SKM-1 (cell line): ENCODE measurements around the gene PARP8.
A peak's percentile ranks its signal among the peaks of the same experiment; 100 is the strongest.
"Not testable (repeated sequence)": the region's sequence is repeated elsewhere in the genome, so short reads cannot be mapped to it uniquely, and the experiment has no call there.

Experiments used
- DNase-seq: peaks from one replicate; lab custom pipeline; 2025; ENCODE audit not compliant: unreplicated experiment; lab: John Stamatoyannopoulos, UW

PARP8 gene, protein sequence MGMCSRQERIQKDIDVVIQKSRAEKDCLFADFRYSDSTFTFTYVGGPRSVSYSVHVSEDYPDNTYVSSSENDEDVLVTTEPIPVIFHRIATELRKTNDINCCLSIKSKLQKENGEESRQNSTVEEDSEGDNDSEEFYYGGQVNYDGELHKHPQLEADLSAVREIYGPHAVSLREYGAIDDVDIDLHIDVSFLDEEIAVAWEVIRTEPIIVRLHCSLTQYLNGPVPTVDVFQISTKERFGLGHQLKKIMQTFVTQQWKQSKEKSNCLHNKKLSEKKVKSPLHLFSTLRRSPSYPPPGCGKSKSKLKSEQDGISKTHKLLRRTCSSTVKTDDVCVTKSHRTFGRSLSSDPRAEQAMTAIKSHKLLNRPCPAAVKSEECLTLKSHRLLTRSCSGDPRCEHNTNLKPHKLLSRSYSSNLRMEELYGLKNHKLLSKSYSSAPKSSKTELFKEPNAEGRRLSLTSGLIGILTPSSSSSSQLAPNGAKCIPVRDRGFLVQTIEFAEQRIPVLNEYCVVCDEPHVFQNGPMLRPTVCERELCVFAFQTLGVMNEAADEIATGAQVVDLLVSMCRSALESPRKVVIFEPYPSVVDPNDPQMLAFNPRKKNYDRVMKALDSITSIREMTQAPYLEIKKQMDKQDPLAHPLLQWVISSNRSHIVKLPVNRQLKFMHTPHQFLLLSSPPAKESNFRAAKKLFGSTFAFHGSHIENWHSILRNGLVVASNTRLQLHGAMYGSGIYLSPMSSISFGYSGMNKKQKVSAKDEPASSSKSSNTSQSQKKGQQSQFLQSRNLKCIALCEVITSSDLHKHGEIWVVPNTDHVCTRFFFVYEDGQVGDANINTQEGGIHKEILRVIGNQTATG

DNA sequence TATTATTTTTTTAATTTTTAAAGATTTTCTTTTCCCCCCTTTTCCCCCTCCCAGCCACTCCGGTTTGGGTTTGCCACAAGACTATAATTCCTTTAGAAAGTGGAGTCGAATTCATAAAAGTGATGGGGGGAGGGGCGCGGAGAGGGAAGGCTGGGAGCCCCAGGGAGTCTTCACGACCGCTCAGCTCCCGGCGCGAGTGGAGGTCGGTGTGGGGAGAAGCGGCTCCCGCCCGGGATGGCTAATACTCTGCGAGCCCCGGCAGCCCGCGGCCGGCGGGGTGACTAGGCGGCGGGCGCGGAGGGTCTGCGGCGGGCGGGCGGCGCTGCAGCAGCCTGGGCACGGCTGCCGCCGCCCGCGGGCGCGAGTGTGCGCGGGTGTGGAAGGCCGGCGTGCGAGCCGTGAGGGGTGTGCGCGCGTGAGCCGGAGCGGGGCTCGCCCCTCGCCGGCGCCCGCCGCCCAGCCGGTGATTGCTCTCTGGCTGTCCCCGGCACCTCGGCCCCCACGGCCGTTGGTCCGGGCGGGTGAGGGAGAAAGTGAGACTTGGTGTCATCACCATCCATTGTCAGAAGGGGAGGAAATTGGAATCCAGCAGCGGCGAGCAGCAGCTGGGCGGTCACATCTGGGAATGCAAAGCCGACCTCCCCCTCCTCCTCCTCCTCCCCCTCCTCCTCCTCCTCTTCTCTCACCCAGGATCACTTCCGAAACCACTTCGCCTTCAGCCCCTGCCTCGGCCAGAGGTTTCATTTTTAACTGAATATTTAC, at the start of gene PARP8:
PARP8 (plus strand) TSS at position 377 of the 762 bp plus-strand sequence. CDS start 459 bp downstream, outside the sequence.
- peak; percentile 38 for DNase-seq

DNA sequence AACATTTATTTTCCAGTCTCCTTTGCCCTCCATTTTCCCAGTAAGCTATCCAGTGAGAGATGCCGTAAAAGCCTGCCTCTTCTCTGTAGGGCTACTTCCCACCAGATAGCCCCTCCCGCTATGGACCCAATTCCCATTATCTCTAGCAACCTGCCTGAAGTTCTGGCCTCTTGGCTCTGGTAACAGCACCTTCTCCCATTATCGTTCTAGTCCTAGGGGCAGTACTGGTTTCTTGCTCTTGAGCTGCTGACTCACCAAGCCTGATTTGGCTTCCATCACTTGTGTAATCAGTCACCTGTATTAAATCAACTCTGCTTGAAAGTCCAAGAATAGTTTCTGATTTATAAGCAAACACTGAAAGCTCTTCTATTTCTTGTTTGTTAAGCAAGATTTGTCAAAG, 42.8 kb upstream of the PARP8 start:
- DNase-seq, result no peak

- peak; percentile 70 for DNase-seq
Observed at GRCh38 chr5:50634866-50635265, 31.6 kb upstream of the PARP8 start.

DNA sequence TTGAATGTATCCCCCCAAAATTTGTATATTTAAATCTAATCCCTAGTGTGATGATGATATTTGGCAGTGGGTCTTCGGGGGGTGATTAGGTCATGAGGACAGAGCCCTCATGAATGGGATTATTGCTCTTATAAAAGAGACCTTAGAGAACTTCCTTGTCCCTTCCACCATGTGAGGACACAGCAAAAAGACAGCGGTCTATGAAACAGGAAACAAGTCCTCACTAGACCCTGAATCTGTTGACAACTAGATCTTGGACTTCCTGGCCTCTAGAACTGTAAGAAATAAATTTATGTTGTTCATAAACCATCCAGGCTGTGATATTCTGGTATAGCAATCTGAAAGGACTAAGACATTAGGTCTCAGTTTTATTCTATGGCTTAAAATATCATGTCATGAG, 28.9 kb upstream of the PARP8 start:
- DNase-seq, result not testable (repeated sequence)

GRCh38 chr5:50646591-50646990, 19.8 kb upstream of the PARP8 start:
- DNase-seq, result no peak

DNA sequence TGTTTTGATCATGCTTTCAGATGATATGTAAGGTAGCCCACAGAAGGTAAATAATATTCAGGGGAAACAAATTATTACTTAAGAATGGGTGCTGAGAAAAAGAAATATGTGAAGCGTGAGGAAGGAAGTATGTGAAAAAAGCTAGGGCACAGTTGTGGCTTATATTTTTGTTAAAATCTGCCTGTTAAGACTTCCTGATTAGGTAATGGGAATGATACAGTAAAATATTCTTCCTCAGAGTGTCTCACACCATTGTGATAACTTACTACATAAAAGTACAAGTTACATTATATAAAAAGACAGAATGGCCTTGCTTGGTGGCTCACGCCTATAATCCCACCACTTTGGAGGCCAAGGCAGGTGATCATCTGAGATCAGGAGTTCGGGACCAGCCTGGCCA, 18.7 kb upstream of the PARP8 start:
- DNase-seq, result no peak

DNA sequence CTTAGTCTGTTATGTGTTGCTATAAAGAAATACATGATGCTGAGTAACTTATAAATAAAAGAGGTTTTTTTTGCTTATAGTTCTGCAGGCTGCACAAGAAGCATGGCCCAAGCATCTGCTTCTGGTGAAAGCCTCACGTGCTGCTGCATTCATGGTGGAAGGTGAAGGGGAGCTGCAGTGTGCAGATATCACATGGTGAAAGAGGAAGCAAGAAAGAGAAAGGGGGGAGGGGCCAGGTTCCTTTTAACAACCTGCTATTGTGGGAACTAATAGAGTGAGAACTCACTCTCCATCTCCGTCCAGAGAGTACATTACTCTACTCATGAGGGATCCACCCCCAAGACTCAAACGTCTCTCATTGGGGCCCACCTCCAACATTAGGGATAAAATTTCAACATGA, 12.5 kb upstream of the PARP8 start:
- DNase-seq, result peak; percentile 55

DNA sequence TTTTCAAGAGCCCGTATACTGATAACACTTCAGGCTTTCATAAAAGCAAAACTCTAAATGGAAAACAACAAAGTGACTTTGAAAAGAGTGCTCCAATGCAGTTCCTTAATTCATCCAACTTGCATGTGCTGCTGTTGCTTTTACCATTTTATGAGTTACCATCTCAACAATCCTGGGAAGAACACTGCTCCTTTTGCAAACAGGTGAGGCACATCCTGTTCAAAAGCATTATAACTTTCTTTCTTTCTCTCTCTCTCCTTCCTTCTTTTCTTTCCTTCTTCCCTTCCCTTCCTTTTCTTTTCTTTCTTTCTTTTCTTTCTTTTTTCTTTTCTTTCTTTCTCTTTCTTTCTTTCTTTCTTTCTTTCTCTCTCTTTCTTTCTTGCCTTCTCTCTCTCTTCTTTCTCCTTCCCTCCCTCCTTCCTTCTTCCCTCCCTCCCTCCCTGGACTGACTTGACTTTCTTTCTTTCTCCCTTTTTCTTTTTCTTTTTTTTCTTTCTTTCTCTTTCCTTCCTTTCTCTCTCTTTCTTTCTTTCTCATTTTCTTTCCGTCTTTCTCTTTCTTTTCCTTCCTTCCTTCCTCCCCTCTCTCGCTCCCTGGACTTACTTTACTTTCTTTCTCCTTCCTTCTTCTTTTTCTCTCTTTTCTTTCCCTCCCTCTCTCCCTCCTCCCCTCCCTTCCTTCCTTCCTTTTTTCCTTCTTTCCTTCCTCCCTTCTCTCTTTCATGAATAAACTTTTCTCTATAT, 11.2 kb upstream of the PARP8 start:
- no peak for DNase-seq

DNA sequence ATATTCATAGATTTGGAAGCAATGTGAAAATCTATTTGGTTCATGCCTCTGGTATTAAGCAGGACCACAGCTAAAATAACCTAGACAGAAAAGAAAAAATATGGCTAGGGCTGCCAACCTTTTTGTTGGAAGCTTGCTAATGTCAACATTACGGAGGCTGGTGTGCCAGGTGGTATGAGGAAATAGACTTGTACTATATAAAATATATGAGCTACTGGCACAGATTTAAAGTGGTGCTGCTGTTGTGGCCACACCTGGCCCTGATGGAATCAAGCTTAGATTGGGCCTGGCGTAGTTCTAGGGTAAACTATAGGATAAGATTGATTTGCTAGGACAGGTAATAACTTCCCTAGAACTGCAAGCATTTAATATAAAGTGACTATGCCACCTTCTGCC, 10.6 kb upstream of the PARP8 start:
- DNase-seq, result no peak

DNA sequence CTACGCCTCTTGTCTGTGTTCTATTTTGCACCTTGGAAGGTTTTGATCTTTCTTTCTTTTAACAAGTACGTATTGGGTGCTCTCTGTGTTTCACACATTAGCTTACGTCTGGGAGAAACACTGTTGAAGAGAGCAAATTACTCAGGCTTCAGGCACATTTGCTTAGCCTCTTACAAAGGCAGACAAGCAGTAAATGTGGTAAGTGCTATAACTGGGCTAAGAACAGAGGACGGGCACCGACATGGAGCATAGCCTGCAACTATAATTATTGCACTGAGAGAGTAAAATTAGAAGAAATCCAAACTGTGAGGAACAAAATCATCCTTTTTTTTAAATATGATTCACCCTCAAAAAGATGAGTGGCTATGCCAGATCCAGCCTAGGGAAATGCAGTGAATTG, 9.4 kb upstream of the PARP8 start:
- no peak for DNase-seq

DNA sequence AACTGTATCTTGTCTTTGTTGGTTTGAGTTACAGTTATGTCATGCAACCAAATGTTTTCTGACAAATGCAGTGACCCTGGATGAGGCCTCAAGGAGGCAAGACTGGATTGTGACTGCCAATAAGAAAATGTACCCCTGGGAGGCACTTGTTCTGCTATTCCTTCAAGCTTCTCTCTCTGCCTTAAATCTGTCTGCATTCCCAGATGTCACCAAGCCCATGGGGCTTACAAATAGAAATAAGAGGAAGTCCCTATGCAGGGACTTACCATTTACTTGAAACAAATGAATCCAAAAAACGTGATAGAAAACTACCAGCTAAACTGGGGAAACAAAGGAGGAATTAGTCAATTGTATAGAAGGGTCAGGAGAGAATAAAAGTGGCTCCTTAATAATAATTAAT, 8.2 kb upstream of the PARP8 start:
- no peak for DNase-seq

DNA sequence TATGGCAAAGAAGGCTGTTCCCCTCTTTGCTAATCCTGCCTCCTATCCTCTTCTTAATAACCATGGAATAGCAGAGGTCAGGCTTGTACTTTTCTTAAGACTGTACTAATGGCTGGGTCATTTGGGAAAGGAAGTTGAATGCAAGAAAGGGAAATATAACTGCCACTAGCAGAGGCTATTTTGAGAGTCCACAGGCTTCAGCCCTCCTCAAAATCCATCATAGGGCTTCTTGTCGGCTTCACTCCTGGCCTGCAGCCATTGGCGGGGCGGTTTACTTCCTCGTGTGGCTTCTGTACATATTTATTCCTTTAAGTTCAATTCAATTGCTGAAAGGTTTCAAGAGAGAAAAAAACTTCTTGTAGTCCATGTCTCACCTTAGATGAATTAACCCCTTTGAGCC, 2.8 kb upstream of the PARP8 start:
- DNase-seq, result no peak

- DNase-seq, result no peak
Observed at GRCh38 chr5:50665091-50665490, 1.3 kb upstream of the PARP8 start.

DNA sequence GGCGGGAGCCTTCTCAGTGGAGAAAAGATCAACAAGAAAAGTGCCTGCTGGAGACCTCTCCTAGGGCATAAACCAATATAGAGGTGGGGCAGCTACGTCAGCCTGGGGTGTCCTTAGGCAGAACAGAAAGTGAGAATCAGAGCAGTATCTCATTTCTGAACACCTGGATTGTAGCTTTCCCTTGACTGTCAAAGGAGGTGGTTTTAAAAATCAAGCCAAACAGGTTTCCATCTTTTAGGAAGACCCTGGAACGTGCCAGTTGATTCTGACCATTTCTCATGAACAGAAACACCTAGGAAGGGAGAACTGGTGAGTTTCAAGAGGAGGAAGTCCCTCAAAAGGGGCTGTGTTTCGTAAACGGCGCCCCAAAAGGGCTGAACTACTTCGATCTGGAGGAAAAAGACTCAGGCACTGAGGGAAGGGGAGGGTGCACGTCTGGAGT, 655 bp upstream of the PARP8 start:
- peak; percentile 34 for DNase-seq

- DNase-seq, result no peak
Observed at GRCh38 chr5:50667023-50667652, 701 bp downstream of the PARP8 start.

DNA sequence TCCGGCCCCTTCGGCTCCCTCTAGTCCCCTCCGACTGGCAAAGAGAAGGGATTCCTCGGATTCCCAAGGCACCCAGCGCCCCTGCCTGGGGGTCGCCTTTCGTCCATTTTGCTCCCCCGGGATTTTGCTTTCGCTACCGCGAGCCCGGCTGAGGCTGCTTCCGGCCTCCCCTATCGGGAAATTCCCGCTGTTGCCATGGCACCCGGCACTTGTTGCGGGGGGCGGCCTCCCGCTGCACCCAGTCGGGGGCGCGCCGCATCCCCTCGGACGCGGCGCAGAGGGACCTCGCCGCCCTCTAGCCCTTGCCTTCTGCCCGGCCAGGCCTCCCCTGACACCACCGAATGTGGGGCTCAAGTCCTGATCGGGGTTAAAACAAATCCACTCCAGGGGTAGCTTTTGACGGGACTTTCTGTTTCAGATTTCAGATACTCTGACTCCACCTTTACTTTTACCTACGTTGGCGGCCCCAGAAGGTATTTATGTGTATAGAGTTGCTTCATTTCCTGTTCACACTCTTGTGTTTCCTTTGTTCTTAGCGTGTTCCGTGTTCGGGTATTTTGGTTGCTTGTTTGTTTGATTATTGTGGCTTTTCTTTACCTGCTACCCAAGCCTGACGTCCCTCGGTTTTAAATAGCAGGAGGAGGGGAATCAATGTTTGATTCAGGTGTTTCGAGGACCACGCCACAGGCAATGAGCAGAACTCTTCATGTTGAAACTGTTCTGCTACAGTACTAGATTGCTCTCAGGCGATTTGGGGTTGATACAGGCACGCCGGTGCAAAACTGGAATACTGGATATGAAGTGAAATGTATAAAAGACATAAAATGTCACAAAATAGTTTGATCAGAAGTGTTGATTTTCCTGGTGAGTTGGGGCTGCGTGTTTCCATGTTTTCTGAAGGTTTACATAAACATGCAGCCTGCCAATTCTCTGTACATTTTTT, 1.5 kb downstream of the PARP8 start:
- no peak for DNase-seq

- DNase-seq, result not testable (repeated sequence)
Observed at GRCh38 chr5:50668636-50669035, 2.2 kb downstream of the PARP8 start.

DNA sequence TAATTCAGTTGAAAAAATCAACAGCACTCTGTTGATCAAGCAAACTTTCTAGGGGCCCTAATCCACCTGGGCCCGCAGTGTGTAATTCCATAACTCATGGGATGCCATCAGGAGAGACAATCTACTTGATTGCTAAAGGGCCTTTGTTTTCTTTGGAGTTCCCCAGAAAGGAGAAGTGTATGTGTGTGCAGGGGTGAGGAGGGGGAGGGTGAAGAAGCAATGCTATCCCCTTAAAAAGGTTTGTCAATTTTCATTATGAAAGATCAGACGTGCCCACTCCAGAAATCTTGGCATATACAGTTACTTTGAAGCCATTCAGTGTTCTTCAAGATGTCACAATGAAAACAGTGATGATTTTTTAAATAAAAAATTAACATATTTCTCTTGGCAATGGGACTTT, 6.2 kb downstream of the PARP8 start:
- DNase-seq, result no peak

DNA sequence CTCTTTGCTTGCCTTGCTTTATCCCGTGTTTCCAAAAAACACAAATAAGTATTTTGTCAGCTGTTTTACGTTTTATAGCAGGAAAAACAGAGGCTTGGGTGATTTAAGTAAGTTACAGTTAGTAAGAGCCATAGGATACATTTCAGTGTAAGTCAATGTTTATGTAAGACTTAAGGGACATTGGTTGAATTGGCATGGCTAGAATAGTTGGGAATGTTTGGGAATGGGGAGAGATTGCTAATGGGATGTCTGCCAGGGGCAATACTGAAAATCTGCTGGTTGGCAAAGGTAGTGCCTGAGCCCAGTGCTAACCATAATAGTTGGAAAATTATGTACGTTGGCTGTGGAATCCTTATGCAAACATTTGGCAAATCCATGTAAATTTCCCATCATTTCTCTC, 7.0 kb downstream of the PARP8 start:
- DNase-seq, result not testable (repeated sequence)
